Choroid plexus epithelial cell (primary cell): ENCODE data around the gene KLHL21.

Experiments used
- DNase-seq: peaks from one replicate; pipeline ENCODE4 v3.0.0-alpha.2; 2010; ENCODE audit warnings: low read depth
- H3K4me3 ChIP-seq: 2 replicates; pipeline ENCODE4 v1.5.1; 2011; ENCODE audit warnings: low read depth, mild to moderate bottlenecking, control low read depth, low read length, moderate library complexity
- CTCF ChIP-seq: conservative IDR thresholded peaks from 2 replicates; pipeline ENCODE4 v1.5.1; 2011; ENCODE audit warnings: low read depth, mild to moderate bottlenecking, control low read depth, inconsistent platforms, low read length, moderate library complexity

Gene KLHL21

GRCh38 chr1:6597777-6598131 lies 4.9 kb downstream of the KLHL21 start:
- H3K4me3 ChIP-seq, result no peak overlapping the region
- no peak for TF ChIP-seq CTCF
- DNase-seq, result no peak

- DNase-seq, result no peak
- no peak overlapping the region for H3K4me3 ChIP-seq
- no peak for TF ChIP-seq CTCF
These were observed 5.5 kb downstream of the KLHL21 start for GRCh38 chr1:6596886-6597776.

- no peak for DNase-seq
- no peak overlapping the region for H3K4me3 ChIP-seq
- no peak for TF ChIP-seq CTCF
These were observed 6.3 kb downstream of the KLHL21 start for GRCh38 chr1:6596351-6596750.

- H3K4me3 ChIP-seq, result no peak overlapping the region
- TF ChIP-seq CTCF, result no peak
- DNase-seq, result no peak
These were observed 7.5 kb downstream of the KLHL21 start for GRCh38 chr1:6594977-6595740.

- no peak for TF ChIP-seq CTCF
- DNase-seq, result no peak
- H3K4me3 ChIP-seq, result no peak overlapping the region
These were observed 8.9 kb downstream of the KLHL21 start for GRCh38 chr1:6593810-6594209.

GRCh38 chr1:6592865-6593593 lies 9.6 kb downstream of the KLHL21 start:
- DNase-seq, result no peak
- H3K4me3 ChIP-seq, result no peak overlapping the region
- no peak for TF ChIP-seq CTCF
